HG03521 (cell line): ENCODE results near the gene HPN.
"Not testable (repeated sequence)": the region's sequence is repeated elsewhere in the genome, so short reads cannot be mapped to it uniquely, and the experiment has no call there.

ENCODE experiments used
- ATAC-seq: cut with Tn5 transposase; IDR thresholded peaks from one replicate; pipeline ENCODE4 v1.9.1; 2021; ENCODE audit warnings: mild to moderate bottlenecking, moderate library complexity; ENCODE audit not compliant: unreplicated experiment

The HPN gene

GRCh38 chr19:35027009-35027408 is 14.5 kb upstream of the HPN start:
- no peak for ATAC-seq

DNA sequence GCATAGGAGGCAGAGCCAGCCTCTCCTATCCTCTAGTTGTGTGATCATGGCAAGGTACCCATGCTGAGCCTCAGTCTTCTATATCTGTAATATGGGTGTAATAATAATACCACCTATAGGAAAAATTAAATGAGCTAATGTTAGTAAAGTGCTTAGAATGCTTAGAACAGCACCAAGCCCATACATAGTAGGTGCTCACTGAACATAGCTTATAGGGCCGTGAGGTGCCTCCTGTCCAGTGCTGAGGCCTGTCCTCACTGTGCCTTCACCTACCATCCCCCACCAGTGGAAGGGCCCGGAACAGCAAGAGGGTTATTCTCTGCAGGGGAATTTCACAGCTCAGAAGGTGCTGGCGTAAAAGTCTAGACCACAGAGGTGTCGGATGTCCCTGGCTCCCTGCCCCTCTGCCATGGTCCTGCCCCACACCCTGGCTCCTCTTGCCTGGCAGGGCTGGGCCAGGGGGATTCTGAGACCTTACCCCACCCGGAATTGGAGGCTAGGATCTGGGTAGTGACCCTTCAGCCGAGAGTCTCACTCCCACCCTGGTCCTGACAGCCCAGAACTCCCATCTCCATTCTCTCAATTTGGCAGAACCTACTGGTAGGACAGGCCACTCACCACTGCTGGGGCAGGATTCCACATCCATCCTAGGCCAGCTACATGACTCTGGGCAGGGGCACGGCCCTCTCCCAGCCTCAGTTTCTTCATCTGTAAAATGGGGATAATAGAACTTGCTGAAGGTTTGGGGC is 13.5 kb upstream of the HPN start:
- no peak for ATAC-seq

GRCh38 chr19:35028600-35028885 is 13.0 kb upstream of the HPN start:
- ATAC-seq = not testable (repeated sequence)

DNA sequence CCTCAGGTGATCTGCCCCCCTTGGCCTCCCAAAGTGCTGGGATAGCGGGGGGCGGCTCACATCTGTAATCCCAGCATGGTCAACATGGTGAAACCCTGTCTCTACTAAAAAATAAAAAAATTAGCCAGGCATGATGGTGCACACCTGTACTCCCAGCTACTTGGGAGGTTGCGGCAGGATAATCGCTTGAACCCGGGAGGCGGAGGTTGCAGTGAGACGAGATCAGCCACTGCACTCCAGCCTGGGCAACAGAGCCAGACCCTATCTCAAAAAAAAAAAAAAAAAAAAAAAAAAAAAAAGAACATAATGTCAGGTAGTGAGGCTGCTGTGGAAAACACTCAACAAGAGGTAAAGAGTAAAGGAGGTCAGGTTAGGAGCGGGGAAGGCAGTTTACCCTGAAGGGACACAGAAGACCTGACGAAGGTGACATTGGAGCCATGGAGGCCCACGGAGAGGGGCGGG is 12.2 kb upstream of the HPN start:
- ATAC-seq = not testable (repeated sequence)

DNA sequence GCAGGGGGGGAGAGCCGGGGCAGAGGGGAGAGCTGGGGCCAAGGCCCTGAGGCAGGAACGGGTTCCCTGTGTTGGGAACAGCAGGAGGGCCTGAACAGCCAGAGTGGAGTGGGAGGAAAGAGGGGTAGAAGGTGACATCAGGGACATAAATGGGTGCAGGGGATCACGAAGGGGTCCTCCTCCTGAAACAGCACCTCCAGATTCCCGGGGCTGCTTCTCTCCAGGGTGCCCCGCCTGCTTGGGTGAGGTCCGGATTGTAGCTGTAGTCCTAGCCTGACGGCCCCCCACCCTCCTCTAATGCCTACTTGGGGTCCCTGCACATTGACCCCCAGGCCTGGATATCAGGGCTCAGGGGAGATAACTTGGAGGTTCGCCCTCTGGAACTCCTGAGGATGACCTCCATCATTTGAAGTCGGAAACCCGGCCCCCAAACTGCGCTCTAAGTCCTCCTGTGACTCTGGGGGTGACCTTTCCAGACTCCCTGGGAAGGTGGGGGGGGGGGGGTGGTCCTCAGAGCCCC is 11.7 kb upstream of the HPN start:
- ATAC-seq = no peak

- no peak for ATAC-seq
These were observed 11.1 kb upstream of the HPN start, which contains the start of gene SCN1B for GRCh38 chr19:35030257-35031071. Gene SCN1B (plus strand): TSS chr19:35030470. CDS start chr19:35030821, 351 bp downstream.

DNA sequence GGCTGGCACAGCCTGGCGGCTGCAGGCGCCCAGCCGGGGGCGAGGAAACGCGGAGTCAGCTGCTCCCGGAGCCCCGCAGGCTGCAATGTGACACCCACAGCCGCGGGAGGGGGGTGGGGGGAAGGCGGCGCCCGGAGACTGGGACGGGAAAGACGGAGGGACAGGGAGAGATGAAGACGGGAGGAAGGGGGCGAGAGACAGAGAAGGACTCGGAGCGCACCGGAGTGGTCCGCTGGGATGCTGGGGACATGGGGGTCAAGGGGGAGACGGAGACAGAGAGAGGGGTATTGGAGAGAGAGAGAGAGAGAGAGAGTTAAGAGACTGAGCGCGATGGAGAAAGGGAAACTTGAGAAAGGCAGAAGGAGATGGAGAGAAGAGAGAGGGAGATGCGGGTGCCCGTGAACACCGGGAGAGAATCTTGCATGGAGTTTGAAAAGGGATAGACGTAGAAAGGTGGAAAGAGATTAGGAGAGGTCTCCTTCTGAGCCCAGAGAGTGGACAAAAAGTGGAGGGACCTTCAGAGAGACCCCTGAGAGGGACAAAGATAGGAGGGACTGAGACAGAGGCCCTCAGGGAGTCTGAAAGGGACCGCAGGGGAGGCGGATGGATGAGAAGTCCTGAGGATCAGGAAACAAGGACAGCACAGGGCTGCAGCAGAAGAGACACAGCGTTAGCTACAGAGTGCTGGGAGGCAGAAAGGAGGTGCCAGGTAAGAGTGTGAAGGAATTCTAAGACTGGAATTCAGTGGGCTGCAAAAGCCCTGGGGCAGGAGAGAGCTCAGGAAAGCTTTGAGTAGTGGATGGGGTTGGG is 10.2 kb upstream of the HPN start:
- no peak for ATAC-seq

- ATAC-seq = no peak
These were observed 9.1 kb upstream of the HPN start for GRCh38 chr19:35032356-35032865.

- ATAC-seq = no peak
These were observed 8.2 kb upstream of the HPN start for GRCh38 chr19:35033067-35034004.

- ATAC-seq = no peak
These were observed 7.5 kb upstream of the HPN start for GRCh38 chr19:35034005-35034502.

GRCh38 chr19:35034588-35035382 is 6.7 kb upstream of the HPN start:
- no peak for ATAC-seq

GRCh38 chr19:35037716-35038622 is 3.6 kb upstream of the HPN start:
- no peak for ATAC-seq

DNA sequence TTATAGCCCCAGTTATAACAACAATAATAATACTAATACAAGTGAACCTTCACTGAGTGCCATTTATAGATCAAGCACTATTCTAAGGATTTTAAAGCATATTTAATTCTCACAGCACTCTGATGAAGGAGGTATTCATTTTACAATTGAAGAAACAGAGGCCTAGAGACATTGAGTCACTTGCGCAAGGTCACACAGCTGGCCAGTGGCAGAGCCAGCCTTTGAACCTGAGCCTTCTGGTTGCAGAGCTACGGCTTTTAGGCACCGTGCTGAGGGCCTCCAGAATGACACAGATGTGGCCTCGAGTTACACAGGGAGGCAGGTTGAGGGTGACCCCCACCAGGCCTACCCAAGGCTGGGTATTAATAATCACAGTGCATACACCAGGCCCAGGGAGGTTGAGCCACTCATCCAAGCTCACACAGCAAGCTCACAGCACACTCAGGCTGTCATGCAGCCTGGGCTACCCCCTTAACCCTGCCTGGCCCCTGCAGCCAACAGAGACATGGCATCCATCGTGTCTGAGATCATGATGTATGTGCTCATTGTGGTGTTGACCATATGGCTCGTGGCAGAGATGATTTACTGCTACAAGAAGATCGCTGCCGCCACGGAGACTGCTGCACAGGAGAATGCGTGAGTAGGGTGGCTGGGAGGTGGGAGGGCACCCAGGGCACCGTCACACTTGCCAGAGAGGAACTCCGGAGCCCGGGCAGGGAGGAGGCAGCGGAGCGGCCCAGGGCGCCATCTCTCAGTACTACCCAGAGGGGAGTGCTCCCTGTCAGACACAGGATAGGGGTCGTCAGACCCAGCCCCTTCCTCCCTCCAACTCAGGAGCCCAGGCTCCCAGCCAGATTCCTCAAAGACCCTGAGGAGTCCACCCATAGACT is 2.7 kb upstream of the HPN start:
- no peak for ATAC-seq

- ATAC-seq = no peak
These were observed 1.4 kb upstream of the HPN start for GRCh38 chr19:35039881-35040825.

- no peak for ATAC-seq
These were observed 534 bp upstream of the HPN start for GRCh38 chr19:35040826-35041547.
